Breast epithelium (tissue), 3 donors: ENCODE results near the gene NDUFAF2.

Source experiments
- CTCF ChIP-seq, 3 donors: fragments of 450-650 bp; IDR thresholded peaks; one replicate each; pipeline ENCODE4 v1.5.1; 2016 to 2017; ENCODE audit warnings: antibody characterized with exemption in 3 of 3, mild to moderate bottlenecking in 3 of 3, moderate library complexity in 3 of 3
- POLR2A ChIP-seq: fragments of 450-650 bp; IDR thresholded peaks from one replicate; pipeline ENCODE4 v1.6.1; 2016; ENCODE audit warnings: antibody characterized with exemption, mild to moderate bottlenecking, moderate library complexity
- POLR2AphosphoS5 ChIP-seq, 3 donors: sonication (generic); formaldehyde crosslinking; IDR thresholded peaks; one replicate each; pipeline ENCODE4 v1.6.1; 2017; ENCODE audit warnings: antibody characterized with exemption in 3 of 3

GRCh38 chr5:60978968-60979367 is 34.0 kb downstream of the NDUFAF2 start:
- no peak for TF ChIP-seq CTCF (IDR thresholded peaks at IDR 0.05)
- no peak for TF ChIP-seq POLR2AphosphoS5 (IDR thresholded peaks at IDR 0.05)
- TF ChIP-seq POLR2A = no peak
